Cardiac septum (tissue), 1 donor: Measurements from ENCODE around the gene DSC1. TPM values are rescaled to one million over a fixed set of nuclear protein-coding genes. Genes with fewer than 3 reads are reported as not detected.

Experiments
- DNase-seq: peaks from one replicate; pipeline ENCODE4 v3.0.0-alpha.2; 2020; ENCODE audit warnings: low spot score
- intact Hi-C: fragments of 100-400 bp; cut with DNase I; formaldehyde crosslinking; loops from one replicate; pipeline ENCODE4 v1.14.0; 2022
- long read RNA-seq: library from polyadenylated mRNA; unstranded; transcript quantifications from one replicate; pipeline ENCODE4 v2.0.0, GENCODE V29; 2021
- total RNA-seq: library from RNA; stranded (reverse); fragmentation: NEBNext Ultra II Directional; extraction: Animal tissue kit (Norgen Biotek cat#: 25700); gene quantifications from one replicate; pipeline ENCODE4 v1.2.1, GENCODE V29; 2021
- donor health status: DM: no; HTN: no; CAD: no.

The DSC1 gene
- total RNA-seq, result 10.0 TPM
- long read RNA-seq, full-length matches to known transcripts, result 3 of 14 reads
- long read RNA-seq, partial matches to known transcripts, result 3 of 14 reads
- long read RNA-seq, other reads (novel, unspliced or antisense), result 8 of 14 reads

- intact Hi-C loops, result no loop called here
- no peak for DNase-seq
Measured at GRCh38 chr18:31162825-31163435, at the start of gene DSC1. DSC1 (minus strand) TSS chr18:31162856; CDS start chr18:31162594, 262 bp downstream.

- DNase-seq, result no peak
- intact Hi-C loops, result loop anchor here (10.0 kb wide), 1 partner anchor 56 kb away; no protein-coding TSS in a partner anchor
Measured at GRCh38 chr18:31211047-31211446, 48.4 kb upstream of the DSC1 start.

DNA sequence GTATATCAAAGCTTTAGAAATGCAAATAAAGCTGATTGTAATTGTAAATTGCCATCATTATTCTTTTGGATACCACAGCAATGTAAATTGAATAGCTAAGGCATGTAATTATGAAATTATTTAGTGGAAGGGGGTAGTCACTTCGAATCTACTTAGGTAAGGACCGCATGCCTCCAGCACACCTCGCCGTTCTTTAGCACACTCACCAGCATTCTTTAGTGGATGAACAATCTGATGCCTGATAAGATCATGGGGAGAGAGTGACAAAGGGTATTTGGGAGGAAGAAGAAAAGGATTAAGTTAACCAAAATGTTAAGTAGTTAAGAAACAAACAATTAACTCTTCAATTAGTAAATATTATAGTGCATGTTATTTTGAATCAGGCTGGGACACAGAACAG is 46.4 kb upstream of the DSC1 start:
- no peak for DNase-seq
- intact Hi-C loops, result loop anchor here (10.0 kb wide), 1 partner anchor 114 kb away; no protein-coding TSS in a partner anchor

DNA sequence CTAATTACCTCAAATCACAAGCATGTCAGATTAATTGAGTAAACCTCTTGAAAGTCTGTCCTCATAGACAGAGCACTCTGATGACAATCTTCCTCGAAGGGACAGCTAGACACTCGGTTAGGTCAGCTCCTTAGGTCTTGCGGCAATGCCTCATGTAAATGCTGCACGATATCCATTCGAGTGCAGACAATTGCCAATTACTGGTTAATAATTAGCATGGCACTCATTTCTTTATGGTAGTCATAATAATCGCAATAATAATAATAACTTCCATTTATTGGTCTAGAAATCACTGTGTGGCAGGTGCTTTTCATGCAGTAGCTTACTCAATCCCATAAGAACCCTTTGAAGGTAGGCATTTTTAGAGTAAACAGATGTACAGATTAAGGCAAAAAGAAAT is 44.7 kb upstream of the DSC1 start:
- intact Hi-C loops, result loop anchor here (10.0 kb wide), 1 partner anchor 113 kb away; no protein-coding TSS in a partner anchor
- DNase-seq, result no peak

DNA sequence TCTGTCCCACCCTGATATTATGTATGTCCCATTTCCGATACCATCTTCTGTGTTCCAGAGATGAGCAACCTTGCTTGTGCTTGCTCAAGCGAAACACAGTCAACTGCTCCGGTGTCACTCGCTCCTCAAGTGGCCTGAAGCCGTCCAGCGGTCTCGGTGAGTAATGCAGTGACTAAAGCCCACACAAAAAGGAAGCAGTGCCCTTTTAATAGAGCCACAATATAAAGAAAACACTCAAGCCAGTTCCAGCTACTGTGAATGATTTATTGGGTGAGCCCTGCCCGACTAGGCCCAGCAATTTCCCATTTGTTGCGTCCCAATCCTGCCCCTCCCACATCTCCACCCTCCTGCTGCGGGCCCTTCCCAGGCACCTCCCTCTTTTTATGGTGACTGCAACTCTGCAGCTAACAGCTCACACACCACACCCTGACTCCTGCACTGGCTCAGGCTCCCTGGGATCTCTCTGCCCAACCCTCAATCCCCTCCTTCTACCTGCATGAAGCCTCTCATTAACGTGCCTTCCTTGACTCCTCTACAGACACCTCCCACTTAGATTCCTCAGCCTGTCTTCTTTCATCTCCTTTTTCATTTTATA is 44.2 kb upstream of the DSC1 start:
- intact Hi-C loops, result loop anchor here (10.0 kb wide), 1 partner anchor 112 kb away; no protein-coding TSS in a partner anchor

DNA sequence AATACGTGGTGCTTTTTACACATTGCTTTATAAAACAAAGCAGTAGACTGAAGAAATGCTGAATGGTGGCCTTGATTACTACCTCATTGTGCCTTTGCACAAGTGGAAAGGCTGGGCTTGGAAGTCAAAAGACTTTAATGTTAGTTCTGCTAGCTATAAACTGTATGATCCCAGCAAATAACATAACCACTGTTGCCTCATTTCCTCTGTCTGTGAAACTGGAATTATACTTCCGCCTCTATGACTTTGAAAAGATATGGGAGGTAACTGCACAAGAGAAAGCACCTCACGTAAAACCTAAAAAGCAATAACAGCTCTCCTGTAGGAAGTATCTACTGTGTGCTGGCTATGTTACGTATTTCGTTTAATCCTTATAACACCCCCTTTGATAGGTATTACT is 43.4 kb upstream of the DSC1 start:
- intact Hi-C loops, result loop anchor here (10.0 kb wide), 1 partner anchor 111 kb away; no protein-coding TSS in a partner anchor
- DNase-seq, result no peak

More for the DNA sequence above, 44.2 kb upstream of the DSC1 start:
- peak; percentile 80 for DNase-seq

DNA sequence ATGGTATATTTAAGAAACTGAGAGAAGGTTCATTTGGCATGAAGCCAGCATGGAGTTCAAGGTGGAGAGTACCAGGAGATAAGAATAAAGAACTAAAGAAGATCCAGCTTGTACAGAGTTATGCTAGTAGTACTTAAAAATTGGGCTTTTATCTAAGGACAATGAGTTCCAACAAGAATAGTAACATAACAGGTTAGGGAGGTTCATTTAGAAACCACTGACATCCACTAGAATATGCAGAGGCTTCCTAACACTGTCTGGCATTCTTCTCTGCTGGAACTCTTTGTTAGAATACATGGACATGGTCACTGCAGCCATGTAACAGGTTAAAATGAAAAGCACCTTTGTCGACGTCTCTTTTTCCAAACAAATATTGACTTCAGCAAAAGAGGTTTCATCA is 42.6 kb upstream of the DSC1 start:
- intact Hi-C loops, result loop anchor here (10.0 kb wide), 1 partner anchor 110 kb away; no protein-coding TSS in a partner anchor
- DNase-seq, result no peak

- intact Hi-C loops, result loop anchor here (10.0 kb wide), 1 partner anchor 110 kb away; no protein-coding TSS in a partner anchor
Measured at GRCh38 chr18:31204833-31205232, 42.2 kb upstream of the DSC1 start.

GRCh38 chr18:31204166-31204565 is 41.5 kb upstream of the DSC1 start:
- intact Hi-C loops, result loop anchor here (10.0 kb wide), 1 partner anchor 109 kb away; no protein-coding TSS in a partner anchor
- DNase-seq, result no peak

More at GRCh38 chr18:31204833-31205232, 42.2 kb upstream of the DSC1 start:
- DNase-seq, result no peak

- intact Hi-C loops, result loop anchor here (10.0 kb wide), 1 partner anchor 109 kb away; no protein-coding TSS in a partner anchor
- DNase-seq, result no peak
Measured at GRCh38 chr18:31203794-31204148, 41.1 kb upstream of the DSC1 start.

GRCh38 chr18:31203096-31203793 is 40.6 kb upstream of the DSC1 start:
- DNase-seq, result peak; percentile 84
- intact Hi-C loops, result loop anchor here (10.0 kb wide), 1 partner anchor 108 kb away; no protein-coding TSS in a partner anchor

- DNase-seq, result no peak
- intact Hi-C loops, result no loop called here
Measured at GRCh38 chr18:31199190-31199769, 36.6 kb upstream of the DSC1 start.

GRCh38 chr18:31197676-31198075 is 35.0 kb upstream of the DSC1 start:
- DNase-seq, result no peak
- intact Hi-C loops, result no loop called here

- intact Hi-C loops, result no loop called here
- no peak for DNase-seq
Measured at GRCh38 chr18:31195063-31195462, 32.4 kb upstream of the DSC1 start.

- no peak for DNase-seq
- intact Hi-C loops, result no loop called here
Measured at GRCh38 chr18:31192086-31192776, 29.6 kb upstream of the DSC1 start.

- no peak for DNase-seq
- intact Hi-C loops, result no loop called here
Measured at GRCh38 chr18:31190919-31191318, 28.3 kb upstream of the DSC1 start.

DNA sequence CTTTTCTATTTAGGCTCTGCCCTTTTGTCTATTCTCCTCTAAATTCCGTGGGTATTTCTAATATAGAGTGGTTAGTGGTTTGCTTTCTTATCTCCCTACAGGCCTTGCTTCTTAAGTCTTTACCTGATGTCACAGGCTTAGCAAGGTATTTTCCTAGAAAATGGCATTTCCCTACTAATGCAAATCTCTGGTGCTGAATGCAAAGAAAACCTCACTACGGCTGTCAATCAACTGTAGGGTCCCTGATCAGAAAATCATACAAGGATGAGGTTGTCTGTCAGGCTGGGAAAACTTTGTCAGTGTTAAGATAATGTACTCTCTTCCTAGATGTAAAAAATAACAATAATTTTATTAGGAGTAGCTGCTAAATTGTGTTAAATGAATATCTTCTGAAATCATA is 27.1 kb upstream of the DSC1 start:
- intact Hi-C loops, result no loop called here
- no peak for DNase-seq

GRCh38 chr18:31185186-31185950 is 22.7 kb upstream of the DSC1 start:
- intact Hi-C loops, result no loop called here
- DNase-seq, result no peak
